HG03521 (cell line): ENCODE data around the gene PDE8A.
"Not testable (repeated sequence)": the region's sequence is repeated elsewhere in the genome, so short reads cannot be mapped to it uniquely, and the experiment has no call there.

ENCODE experiments used
- ATAC-seq: cut with Tn5 transposase; IDR thresholded peaks from one replicate; pipeline ENCODE4 v1.9.1; 2021; ENCODE audit warnings: mild to moderate bottlenecking, moderate library complexity; ENCODE audit not compliant: unreplicated experiment

The PDE8A gene

DNA sequence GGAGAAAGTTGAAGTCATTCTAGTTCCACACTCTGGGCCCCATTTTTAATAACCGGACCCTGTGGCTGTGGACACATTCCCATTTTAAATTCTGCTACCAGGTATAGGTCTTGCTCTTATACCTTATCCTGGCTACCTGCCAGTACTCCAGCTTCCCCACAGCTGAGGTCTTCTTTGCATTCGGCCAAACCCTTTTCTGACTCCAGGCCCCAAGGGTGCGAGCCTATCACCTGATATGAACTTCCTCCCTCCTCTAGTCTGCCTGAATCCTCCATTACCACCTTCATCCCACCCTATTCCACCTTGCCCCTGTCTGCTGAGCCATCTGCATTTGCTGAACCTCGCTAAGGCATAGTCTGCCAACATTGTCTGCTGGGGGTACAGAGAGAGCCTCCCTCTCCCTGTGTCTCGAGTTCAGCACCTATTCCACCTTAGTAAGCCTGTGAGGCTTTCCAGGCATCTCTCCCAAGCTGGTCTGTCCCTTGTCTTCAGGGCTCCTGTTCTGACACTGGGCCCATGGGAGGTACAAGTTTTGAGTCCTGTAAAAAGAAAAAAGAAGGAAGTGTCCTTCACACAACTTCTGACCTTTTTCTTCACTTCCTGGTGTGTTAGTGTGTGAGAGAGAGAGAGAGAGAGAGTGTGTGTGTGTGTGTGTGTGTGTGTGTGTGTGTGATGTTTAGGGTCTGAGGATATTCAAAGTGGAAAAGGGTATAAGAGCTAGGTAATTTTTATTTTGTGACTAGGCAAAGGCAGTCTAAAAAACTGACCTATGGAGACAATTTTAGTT lies 27.0 kb downstream of the PDE8A start:
- no peak for ATAC-seq

DNA sequence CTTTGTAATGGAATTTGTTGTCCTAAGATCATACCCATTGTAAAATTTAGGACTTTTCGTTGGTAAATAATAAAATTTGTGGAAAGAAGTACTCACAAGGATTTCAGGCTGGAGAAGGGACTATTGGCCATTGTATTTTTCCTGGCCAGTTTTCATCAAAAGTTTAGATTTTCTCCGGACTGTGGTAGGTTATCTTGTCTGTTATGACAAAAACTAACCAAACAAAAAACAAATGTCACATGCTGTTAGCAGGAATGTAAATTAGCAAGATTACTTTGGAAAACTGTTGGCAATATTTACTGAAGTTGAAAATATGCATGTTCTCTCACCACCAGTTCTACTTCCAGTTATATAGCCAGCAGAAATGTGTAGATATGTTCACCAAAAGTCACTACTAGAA lies 27.8 kb downstream of the PDE8A start:
- ATAC-seq: no peak

- no peak for ATAC-seq
Measured at GRCh38 chr15:85010071-85010385, 28.4 kb downstream of the PDE8A start.

GRCh38 chr15:85010386-85011159 lies 28.9 kb downstream of the PDE8A start:
- ATAC-seq: no peak

- no peak for ATAC-seq
Measured at GRCh38 chr15:85011160-85011571, 29.5 kb downstream of the PDE8A start.

DNA sequence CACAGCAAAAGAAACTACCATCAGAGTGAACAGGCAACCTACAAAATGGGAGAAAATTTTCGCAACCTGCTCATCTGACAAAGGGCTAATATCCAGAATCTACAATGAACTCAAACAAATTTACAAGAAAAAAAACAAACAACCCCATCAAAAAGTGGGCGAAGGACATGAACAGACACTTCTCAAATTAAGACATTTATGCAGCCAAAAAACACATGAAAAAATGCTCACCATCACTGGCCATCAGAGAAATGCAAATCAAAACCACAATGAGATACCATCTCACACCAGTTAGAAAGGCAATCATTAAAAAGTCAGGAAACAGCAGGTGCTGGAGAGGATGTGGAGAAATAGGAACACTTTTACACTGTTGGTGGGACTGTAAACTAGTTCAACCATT lies 30.1 kb downstream of the PDE8A start:
- ATAC-seq: not testable (repeated sequence)

- ATAC-seq: no peak
Measured at GRCh38 chr15:85013785-85014184, 32.1 kb downstream of the PDE8A start.

DNA sequence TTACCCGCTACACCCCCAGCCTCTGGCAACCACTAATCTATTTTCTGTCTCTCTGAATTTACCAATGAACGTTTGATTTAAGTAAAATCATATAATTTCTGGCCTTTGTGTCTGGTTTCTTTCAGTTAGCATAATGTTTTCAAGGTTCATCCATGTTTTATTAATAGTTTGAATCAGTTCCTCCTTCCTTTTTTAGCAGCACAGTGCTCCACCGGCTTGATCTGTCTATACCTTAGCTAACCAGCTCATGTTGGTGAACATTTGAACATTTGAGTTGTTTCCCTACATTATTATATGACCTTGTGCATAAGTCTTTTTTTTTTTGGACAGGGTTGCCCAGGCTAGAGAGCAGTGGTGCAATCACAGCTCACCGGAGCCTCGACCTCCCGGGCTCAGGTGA lies 33.3 kb downstream of the PDE8A start:
- no peak for ATAC-seq

GRCh38 chr15:85016275-85016674 lies 34.6 kb downstream of the PDE8A start:
- no peak for ATAC-seq

GRCh38 chr15:85019815-85020590 lies 38.3 kb downstream of the PDE8A start:
- no peak for ATAC-seq

DNA sequence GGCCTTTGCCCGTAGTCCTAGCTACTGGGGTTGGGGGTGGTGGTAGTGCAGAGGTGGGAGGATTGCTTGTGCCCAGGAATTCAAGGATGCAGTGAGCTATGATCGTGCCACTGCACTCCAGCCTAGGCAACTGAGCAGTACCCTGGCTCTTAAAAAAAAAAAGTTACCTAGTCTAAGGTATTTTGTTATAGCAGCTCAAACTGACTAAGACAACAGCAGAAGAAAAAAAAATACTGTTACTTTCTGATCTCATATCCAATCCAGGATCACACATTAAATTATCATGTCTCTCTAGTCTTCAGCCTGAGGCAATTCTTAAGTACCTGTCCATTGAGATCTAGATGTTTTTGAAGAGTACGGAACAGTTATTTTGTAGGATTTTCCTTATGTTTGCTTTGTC lies 39.8 kb downstream of the PDE8A start:
- ATAC-seq: no peak

GRCh38 chr15:85022860-85023403 lies 41.3 kb downstream of the PDE8A start:
- no peak for ATAC-seq

- ATAC-seq: no peak
Measured at GRCh38 chr15:85024003-85024402, 42.3 kb downstream of the PDE8A start.

DNA sequence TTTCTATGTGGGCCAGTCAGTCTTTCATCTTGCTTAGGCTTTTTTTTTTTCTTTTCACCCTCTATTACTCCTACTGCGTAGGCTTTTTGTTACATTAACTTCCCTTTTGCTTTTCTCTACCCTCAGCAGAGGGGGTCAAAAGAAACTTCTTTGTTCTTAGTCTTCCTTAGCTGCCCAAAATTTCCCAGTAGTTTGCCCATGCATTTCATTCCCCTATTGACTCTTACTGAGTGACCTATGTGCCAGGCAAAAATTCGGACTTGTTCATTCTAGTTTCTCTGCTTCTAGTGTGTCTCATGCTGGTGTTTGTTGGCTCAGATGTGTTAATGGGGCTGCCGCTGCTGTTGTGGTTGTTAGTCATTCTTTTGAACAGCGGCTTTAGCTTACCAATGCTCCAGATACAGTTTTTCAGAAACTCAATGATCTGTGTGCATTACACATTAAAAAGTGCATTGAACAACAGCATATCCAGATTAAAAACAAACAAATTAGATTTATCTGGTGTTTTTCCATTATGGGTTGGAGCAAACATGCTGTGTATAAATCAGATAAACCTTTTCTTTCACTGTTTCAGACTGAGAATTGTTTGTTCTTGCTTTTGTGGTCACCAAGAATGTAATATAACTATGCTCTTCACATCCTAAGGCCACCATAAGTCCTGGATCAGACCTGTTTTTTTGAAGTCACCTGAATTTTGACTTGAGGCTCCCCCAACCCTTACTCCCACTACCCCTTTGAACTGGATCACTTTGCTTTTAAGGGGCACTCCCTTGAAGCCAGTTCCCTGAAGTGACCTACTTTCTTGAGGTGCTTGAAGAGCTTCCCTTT lies 43.1 kb downstream of the PDE8A start:
- ATAC-seq: no peak

GRCh38 chr15:85025516-85026251 lies 44.0 kb downstream of the PDE8A start:
- no peak for ATAC-seq

DNA sequence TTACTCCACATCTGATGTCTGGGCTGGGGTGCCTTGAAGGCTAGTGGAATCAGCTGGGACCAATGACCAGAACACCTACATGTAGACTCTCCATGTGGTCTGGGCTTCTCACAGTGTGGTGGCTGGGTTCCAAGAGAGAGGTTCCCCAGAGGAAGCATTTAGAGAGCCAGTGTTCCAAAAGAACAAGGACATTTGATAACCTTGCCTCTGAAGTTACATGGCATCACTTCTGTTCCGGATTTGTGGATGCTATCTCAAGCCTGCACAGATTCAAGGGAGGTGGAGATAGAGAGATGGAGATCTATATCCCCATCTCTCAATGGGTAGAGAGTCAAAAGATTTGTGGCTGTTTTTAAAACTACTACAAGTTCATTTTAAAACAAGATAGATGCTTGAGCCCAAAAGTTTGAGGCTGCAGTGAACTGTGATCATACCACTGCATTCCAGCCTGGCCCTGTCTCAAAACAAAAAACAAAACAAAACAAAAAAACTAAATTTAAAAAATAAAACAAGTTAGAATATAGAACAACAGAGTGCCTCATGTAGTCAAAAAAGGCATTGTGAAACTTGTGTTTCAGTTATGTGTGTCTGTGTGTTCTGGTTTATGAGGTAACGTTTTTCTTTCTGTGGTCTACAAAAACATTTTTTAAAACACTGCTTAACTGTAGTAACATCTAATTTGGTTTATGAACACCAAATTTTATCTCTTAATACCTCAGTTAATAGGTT lies 44.8 kb downstream of the PDE8A start:
- no peak for ATAC-seq

DNA sequence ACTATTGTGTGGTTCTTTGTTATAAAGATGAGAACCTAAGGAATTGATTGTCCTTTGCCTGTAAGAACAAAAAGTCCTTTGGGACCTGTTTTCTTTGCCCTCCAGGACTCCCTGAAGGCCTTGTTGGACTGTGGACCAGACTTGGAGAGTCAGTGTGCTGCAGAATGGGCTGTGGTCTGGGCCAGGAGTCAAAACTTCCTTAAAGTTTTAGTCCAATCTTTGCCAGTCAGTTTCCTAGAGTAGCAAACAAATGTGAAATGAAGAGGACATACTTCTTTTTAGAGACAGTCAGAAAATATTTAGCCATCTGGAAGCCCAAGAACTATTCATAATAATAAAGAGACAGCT lies 45.4 kb downstream of the PDE8A start:
- no peak for ATAC-seq

DNA sequence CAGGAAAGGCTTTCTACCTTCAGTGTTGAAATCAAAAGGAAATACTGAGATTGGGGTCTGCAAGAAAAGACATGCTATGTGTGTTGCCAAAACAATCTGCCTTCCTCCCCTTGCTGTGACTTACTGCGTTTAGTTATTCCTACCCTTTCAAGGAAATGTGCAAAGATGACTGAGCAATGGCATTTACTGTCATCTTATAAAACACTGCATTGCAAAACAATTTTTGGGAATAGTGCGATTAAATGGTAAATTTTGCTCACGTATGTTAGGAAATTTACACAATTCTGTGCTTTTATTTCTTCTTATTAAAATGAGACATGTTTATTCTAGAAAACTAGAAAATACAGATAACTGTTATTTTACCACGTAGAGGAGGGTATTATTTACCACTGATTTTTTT lies 45.8 kb downstream of the PDE8A start:
- ATAC-seq: no peak

GRCh38 chr15:85028416-85028815 lies 46.8 kb downstream of the PDE8A start:
- ATAC-seq: no peak
